RKO (cell line): ENCODE data around the gene SH3RF1.

Source experiments
- DNase-seq: peaks from one replicate; pipeline ENCODE4 v3.0.0-alpha.2; 2016; ENCODE audit warnings: low spot score

The SH3RF1 gene

DNA sequence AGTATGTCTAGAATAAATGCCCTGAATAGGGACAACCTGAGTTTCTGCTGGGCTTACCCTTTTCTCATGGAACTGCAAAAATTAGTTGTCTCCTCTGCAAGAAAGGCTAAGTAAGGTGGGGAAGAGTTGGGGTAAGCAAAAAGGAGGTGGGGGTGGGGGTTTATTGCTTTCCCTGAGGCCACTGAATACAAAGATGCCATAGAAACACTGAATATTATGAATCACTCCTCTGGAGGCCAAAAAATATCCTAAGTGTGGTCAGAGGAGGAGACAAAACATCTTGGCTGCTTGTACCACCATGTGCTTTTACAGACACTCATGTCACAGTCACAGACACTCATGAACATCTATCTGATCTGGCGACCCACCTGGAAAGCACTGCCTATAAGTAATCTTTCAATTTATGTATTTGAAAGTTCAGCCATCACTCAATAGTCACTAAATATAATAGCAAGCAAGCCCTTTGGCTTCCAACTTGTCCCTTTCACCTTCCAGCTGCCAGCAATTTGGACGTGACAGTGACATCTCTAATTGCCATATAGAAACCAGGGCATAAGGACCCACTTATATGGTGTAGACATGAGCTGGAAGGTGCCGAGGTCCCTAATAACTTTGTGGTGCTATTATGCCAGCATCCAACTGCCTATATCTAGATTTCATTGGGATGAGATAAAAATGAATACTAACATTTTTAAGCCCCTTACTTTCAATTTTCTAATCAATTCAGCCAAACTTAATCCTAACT lies 138.0 kb downstream of the SH3RF1 start:
- no peak for DNase-seq

DNA sequence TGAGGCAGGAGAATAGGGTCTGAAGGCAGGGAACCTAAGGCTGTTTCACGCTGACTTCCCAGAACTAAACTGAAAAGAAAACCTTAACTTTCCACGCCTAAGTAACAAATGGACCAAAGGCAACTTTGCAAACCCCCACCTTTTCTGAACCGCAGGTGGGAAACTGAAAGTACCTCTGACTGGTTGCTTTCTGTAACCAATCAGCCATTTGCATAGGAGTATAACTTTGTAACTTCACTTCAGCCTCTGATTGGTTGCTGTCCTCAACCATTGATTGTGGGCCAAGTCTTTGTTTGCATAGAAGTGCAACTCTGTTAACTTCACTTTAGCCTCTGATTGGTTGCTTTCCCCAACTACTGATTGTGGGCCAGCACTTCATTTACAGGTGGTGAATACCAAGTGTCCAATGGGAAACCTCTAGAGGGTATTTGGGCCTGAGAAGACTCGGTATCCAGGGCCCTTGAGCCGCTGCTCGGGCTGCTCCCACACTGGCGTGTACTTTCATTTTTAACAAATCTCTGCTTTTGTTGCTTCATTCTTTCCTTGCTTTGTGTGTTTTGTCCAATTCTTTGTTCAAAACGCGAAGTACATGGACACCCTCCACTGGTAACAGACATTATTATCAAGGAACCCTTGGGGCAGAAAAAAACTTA lies 139.1 kb downstream of the SH3RF1 start:
- DNase-seq = no peak

DNA sequence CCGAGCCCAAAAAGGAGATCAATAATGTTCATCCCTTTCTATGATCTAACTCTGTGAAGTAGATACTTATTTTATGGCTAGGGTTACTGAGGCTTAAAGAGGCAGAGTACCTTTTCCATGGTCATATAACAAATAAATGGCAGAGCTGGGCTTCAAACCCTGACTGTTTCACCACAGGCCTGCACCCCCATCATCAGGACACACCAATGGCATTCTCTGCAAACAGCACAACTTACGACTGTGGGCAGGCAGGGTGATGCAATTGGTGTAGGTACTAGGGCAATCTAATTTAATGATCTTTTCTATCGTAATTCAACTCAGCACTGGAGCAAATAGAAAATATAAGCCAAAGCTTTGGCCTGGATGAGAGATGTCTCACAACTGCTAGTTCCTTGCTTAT lies 141.9 kb downstream of the SH3RF1 start:
- DNase-seq = no peak

- no peak for DNase-seq
These were observed 143.4 kb downstream of the SH3RF1 start for GRCh38 chr4:169127314-169127713.

DNA sequence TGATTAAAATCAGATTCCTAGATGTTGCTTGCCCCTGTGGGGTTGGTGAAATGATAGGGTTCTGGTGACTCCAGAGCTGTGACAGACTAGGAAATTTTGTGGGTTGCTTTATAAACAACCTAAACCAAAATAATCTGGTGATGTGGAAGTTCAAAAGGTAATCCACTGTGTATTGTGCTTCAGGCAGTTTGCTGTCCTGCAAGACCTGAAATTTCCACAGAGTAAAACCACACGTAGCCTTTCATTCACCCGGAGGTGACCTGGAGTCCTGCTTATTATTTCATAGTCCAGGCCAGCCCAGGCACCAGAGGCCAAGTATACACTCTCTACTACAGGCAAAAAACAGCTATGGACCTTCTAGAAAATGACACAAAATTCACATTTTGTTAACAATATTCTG lies 146.1 kb downstream of the SH3RF1 start:
- DNase-seq = no peak

DNA sequence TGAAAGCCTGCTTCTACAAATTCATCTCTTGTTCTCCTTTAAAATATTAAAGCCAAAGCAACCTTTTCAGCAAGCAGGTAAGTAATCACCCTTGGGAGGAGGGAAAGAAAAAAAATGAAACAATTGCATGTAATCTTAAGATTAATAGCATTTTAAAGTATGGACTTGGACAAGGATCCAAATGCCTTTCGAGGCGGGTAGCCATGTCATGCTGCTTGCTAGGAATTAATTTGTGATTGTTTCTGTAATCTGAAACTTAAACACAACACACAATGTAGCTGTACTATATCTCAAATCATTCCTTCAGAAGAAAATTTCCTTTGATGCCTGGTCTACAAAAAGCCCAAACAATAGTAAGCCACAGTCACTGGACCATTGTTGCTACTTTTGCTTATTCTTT lies 148.3 kb downstream of the SH3RF1 start:
- no peak for DNase-seq

DNA sequence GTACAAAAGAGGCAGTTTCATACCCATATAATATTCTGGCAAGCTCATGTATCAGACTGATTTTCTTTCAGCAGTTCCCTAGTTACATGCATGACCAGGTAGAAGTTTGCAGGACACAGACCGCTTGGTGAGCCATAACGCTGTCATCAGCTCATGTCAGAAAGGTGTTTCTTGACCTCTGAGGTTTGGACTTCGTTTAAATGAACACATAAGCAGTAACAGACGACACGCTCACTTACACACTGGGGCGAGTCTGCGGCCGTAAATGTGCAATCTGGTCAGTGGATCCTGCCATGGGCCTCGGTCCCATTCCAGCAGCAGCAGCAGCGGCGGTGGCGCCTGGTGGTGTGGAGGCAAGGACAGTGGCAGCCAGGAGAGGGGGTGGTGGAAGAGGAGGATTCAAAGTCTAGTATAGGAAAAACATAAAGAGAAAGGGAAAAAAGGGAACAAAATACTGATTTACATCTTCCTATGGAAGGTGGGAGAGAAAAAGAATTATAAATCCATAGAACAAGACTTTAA lies 148.8 kb downstream of the SH3RF1 start:
- no peak for DNase-seq

DNA sequence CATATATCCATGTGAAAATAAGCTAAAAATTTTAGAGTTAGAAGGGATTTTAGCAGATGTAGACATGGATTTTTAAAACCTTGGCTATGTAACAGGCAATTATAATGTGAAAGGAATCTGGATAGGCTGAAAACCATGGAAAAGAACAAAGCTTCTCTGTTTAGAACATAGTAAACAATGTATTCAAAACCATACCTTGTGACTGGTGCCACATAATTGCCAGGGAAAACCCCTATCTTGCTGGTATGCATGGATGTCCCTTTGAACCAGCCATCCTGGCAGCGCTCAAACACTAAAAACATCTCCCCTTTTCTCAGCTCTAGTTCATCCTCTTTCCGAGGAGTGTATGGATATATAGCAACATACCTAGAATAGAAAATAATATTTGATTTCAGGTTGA lies 150.1 kb downstream of the SH3RF1 start:
- no peak for DNase-seq

- DNase-seq = no peak
These were observed 151.2 kb downstream of the SH3RF1 start for GRCh38 chr4:169119536-169119935.

GRCh38 chr4:169117591-169118081 lies 153.1 kb downstream of the SH3RF1 start:
- no peak for DNase-seq

GRCh38 chr4:169116270-169116901 lies 154.4 kb downstream of the SH3RF1 start:
- DNase-seq = no peak

- DNase-seq = peak; percentile 94
These were observed 154.9 kb downstream of the SH3RF1 start for GRCh38 chr4:169115897-169116254.

- DNase-seq = no peak
These were observed 155.4 kb downstream of the SH3RF1 start for GRCh38 chr4:169115144-169115896.

DNA sequence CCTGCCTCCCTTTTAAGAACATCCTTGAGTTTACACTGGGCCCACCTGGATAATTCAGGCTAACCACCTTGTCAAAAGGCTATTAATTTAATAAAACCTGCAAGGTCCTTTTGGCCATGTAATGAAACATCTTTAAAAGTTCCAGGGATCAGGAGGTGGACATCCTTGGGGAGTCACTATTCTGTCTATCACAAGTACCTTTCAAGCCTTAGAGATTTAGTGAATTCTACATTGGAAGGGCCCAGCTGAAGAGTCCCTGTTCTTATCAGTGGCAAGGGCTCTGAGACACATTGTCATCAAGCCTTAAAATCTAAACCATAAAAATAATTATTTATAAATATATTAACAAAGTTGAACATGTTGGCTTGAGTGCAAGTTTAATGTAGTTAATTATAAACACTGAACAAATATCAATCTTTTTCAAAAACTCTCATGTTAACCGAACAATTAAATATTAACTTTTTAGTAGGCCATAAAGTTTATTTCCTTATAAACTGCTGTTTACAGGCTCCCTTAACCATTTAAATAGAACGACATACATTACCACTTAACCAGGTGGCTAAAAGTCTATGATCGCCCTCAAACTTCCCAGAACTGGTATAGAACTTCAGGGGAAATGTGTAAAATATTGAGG lies 156.3 kb downstream of the SH3RF1 start:
- no peak for DNase-seq

DNA sequence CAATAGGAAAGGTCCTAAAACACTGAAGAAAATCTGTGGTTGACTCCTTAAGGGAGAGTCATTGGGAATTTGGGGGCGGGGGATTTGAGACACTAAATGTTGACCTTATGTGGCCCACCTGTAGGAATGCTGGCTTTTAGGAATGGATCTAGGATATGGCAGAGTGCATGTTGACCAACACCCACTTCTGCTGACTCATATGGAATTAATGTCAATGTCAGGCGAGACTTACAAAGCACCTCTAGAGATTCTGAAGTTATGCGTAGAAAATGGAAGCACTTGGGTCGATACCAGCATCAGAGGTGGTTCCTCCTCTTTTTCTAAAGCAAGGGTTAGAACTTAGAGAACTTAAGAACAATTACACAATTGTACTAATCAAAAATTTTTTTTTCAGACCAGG lies 160.1 kb downstream of the SH3RF1 start:
- DNase-seq = no peak

GRCh38 chr4:169109035-169109675 lies 161.6 kb downstream of the SH3RF1 start:
- DNase-seq = no peak

DNA sequence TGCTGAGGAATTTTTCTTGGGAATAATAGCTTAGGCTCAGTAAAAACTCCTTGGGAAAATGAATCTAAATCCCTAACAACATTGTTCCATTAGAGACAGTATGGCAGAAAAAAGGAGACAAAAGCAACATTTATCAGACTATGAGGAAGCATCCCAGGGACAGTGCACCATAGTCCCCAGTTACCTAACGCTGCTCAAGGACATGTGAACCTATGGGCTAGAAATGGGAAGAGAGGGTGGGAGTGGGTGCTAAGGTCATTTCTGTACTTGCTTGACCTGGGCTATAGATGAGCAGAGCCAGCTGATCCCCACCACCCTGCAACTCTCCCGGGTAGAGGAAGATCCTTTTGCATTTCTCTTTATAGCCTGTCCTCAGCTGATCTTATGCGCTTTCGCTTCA lies 162.5 kb downstream of the SH3RF1 start:
- no peak for DNase-seq

- DNase-seq = no peak
These were observed 163.2 kb downstream of the SH3RF1 start for GRCh38 chr4:169107528-169107927.

GRCh38 chr4:169106696-169107229 lies 164.0 kb downstream of the SH3RF1 start:
- no peak for DNase-seq

DNA sequence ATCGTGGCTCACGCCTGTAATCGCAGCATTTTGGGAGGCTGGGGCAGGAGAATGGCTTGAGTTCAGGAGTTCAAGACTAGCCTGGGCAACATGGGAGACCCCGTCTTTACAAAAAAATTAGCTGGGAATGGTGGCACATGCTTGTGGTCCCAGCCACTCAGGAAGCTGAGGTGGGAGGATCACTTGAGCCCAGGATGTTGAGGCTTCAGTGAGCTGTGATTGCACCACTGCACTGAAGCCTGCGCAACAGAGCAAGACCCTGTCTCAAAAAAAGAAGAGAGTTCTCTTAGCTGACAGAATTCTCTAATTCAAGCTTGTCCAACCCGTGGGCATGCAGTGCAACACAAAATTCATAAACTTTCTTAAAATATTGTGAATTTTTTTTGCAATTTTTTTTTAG lies 165.1 kb downstream of the SH3RF1 start:
- no peak for DNase-seq

GRCh38 chr4:169103966-169104412 lies 166.8 kb downstream of the SH3RF1 start:
- no peak for DNase-seq
